ENCODE results near the gene ZNF154.
"Not testable (repeated sequence)": the region's sequence is repeated elsewhere in the genome, so short reads cannot be mapped to it uniquely, and the experiment has no call there.

GRCh38 chr19:57738320-57738719 lies 29.3 kb upstream of the ZNF154 start:
- TF ChIP-seq CTCF (conservative IDR thresholded peaks at IDR 0.05; ENCODE audit: low read depth, low read length) (peak; percentile 46), RAD21 (IDR thresholded peaks at IDR 0.05; ENCODE audit: low read length) (peak; percentile 47)
- not testable (repeated sequence) for TF ChIP-seq POLR2A, NFE2L2, CEBPB, BHLHE40, USF2, CHD1, RFX5 (IDR thresholded peaks at IDR 0.05; ENCODE audit: low read depth, low read length)
